Vein endothelial cell (primary cell): ENCODE measurements around the gene TRPM1. TPM values are rescaled to one million over a fixed set of nuclear protein-coding genes. Genes with fewer than 3 reads are reported as not detected.
A peak's percentile ranks its signal among the peaks of the same experiment; 100 is the strongest.

ENCODE experiments used
- small RNA-seq: library from RNA; depleted of rRNA; stranded (forward); fragments of <200 nt; gene quantifications from one replicate; pipeline ENCODE3, GENCODE V24; 2012
- total RNA-seq: library from RNA; depleted of rRNA; stranded (reverse); fragments of >200 nt; gene quantifications from 2 replicates; pipeline ENCODE4 v1.2.3, GENCODE V29; 2012

TRPM1 gene
- total RNA-seq = 0.38 and 1.3 TPM in 2 replicates

DNA sequence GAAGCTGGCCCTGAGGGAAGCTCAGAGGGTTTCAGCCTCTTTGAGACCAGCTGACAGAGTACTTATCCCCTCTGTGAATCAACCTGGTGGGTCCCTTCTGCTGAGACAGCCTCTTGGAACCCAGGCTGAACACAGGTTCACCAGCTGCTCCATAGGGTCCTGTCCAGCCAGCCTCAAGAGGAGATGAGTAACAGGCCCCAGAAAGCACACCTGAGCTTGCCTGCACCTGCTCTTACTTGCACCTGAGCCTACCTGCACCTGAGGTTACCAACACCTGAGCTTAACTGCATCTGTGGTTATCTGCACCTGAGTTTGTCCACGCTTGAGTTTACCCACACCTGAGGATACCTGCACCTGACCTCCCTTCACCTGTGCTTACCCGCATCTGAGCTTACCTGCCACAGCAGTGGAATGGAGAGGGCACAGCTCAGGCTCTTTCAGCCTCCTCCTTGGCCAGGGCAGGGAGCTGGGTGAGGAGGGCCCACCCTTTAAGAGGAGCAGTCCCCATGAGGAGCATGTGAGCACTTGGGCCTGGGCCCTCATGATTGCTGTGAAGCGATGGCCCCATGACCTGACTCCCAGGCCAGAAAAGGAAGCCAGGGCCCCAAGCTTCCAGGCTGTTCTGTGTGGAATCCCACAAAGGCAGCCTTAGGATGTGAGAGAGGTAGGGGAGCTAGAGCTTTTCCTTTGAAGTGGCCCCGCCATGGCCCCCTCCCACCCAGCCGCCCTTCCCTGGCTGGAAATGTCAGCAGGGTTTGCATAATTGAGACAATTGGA lies at the start of gene TRPM1:
Gene TRPM1 (minus strand): TSS at position 464 of the 777 bp plus-strand sequence. CDS start 20,370 bp downstream, outside the sequence.

DNA sequence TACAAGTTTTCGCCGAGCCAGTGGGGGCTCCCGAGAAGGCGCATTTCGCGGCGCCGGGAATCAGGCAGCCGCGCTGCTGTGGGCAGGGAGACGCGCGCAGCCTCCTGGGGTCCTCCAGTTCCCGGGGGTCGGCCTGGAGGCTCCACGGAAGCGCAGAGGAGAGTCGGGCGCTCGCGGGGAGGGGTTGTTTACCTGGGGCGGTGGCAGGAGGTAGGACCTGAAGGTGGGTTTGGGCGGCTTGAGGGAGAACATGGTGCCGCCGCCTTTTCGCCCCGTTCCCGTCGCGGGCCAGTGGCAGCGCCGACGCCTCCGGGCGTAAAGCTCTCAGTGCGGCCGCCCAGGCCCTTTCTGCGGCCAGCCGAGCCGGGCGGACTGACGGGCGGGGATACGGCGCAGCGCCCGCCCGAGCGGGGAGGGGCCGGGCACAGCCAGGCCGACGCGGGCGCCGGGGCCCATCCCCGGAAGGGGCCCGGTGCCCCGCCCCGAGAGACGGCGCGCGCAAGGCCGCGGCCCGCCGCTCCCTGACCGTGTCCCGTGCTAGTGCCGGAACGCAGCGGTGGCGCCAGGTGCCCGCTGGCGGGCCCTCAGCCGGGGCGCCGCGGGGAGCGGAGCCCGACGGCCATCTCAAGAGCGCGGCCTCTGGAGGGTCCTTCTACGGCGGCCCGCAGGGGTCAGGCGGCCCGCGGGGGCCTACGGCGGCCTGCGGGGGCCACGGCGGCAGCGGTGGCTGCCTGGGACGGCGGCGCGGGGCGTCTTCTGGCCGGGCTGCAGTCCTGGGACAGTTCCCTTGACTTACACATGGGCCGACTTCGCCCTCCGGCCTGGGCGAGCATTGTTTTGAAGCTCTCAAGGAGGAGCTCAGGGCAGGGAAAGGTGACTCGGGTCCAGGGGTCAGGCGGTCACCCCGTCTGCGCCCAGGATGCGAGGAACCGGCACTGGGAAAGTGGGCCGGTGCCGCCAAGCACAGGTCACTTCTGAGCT lies 110.0 kb downstream of the TRPM1 start, which contains the start of gene MTMR10:
Gene MTMR10 (minus strand): TSS at position 374 of the 981 bp plus-strand sequence. CDS start 122 bp downstream, at position 252.

Small RNAs within 50 kb of the gene (small RNA-seq; reads per million reads assigned to genes)
- 1.9 reads per million, percentile 78 among the genes with 10 or more reads in this experiment for gene MIR211
- gene RNU6-466P = not detected

Other genes with a start within 250 kb of the TRPM1 start
- 10.5 and 10.8 TPM in 2 replicates for gene FAN1, start 197.8 kb downstream of the TRPM1 start, total RNA-seq
- 47.9 and 72.2 TPM in 2 replicates for gene MTMR10, start 110.1 kb downstream of the TRPM1 start, total RNA-seq
- 28.7 and 34.6 TPM in 2 replicates for gene KLF13, start 225.1 kb upstream of the TRPM1 start, total RNA-seq